ENCODE data around the gene WDR33. TPM values are rescaled to one million over a fixed set of nuclear protein-coding genes. Genes with fewer than 3 reads are reported as not detected.
A peak's percentile ranks its signal among the peaks of the same experiment; 100 is the strongest.

WDR33 gene
- polyA plus RNA-seq, 4 donors, result 11.0 to 41.6 (median 13.8) TPM

GRCh38 chr2:127655209-127656073, 155.5 kb downstream of the WDR33 start:
- FAIRE-seq (no peak), DNase-seq (no peak)
- H3K27ac ChIP-seq (ENCODE audit: low read depth in 1 of 3, low read length in 2 of 3), result no peak overlapping the region
- WGBS, 3 donors, result 89% methylated on average over 16 of the region's 16 CpGs
- H3K4me1 ChIP-seq (ENCODE audit: control insufficient read depth in 3 of 3, insufficient read depth in 2 of 3, low read depth in 1 of 3, low read length in 2 of 3), result no peaks in the 10 kb centered on the region
- H3K9me3 ChIP-seq (ENCODE audit: control insufficient read depth in 2 of 2, insufficient read depth in 1 of 2, low read depth in 1 of 2, low read length in 1 of 2), result no peaks in the 10 kb centered on the region
- H3K36me3 ChIP-seq (ENCODE audit: control insufficient read depth in 3 of 3, insufficient read depth in 2 of 3, low read depth in 1 of 3, low read length in 3 of 3), result peaks cover 0 to 6% (median 0%) of the 10 kb centered on the region in 3 donors
- H3K4me3 ChIP-seq (ENCODE audit: low read depth in 1 of 3, low read length in 3 of 3), result no peak overlapping the region
- H3K27me3 ChIP-seq (ENCODE audit: control insufficient read depth in 3 of 3, insufficient read depth in 3 of 3, low read length in 3 of 3), result no peaks in the 10 kb centered on the region

GRCh38 chr2:127654838-127655175, 156.2 kb downstream of the WDR33 start:
- no peak overlapping the region for H3K4me3 ChIP-seq (ENCODE audit: low read depth in 1 of 3, low read length in 3 of 3)
- FAIRE-seq (no peak), DNase-seq (no peak)
- WGBS, 3 donors, result 89 to 91% (median 90%) methylated on average over 8 of the region's 8 CpGs
- peaks cover 0 to 7% (median 0%) of the 10 kb centered on the region in 3 donors for H3K36me3 ChIP-seq (ENCODE audit: control insufficient read depth in 3 of 3, insufficient read depth in 2 of 3, low read depth in 1 of 3, low read length in 3 of 3)
- H3K4me1 ChIP-seq (ENCODE audit: control insufficient read depth in 3 of 3, insufficient read depth in 2 of 3, low read depth in 1 of 3, low read length in 2 of 3), result no peaks in the 10 kb centered on the region
- no peak overlapping the region for H3K27ac ChIP-seq (ENCODE audit: low read depth in 1 of 3, low read length in 2 of 3)
- H3K27me3 ChIP-seq (ENCODE audit: control insufficient read depth in 3 of 3, insufficient read depth in 3 of 3, low read length in 3 of 3), result no peaks in the 10 kb centered on the region
- no peaks in the 10 kb centered on the region for H3K9me3 ChIP-seq (ENCODE audit: control insufficient read depth in 2 of 2, insufficient read depth in 1 of 2, low read depth in 1 of 2, low read length in 1 of 2)

GRCh38 chr2:127654084-127654837, 156.7 kb downstream of the WDR33 start:
- peaks cover 0 to 7% (median 0%) of the 10 kb centered on the region in 3 donors for H3K36me3 ChIP-seq (ENCODE audit: control insufficient read depth in 3 of 3, insufficient read depth in 2 of 3, low read depth in 1 of 3, low read length in 3 of 3)
- no peak for FAIRE-seq
- H3K4me3 ChIP-seq (ENCODE audit: low read depth in 1 of 3, low read length in 3 of 3), result no peak overlapping the region
- no peak overlapping the region for H3K27ac ChIP-seq (ENCODE audit: low read depth in 1 of 3, low read length in 2 of 3)
- DNase-seq, result no peak
- no peaks in the 10 kb centered on the region for H3K4me1 ChIP-seq (ENCODE audit: control insufficient read depth in 3 of 3, insufficient read depth in 2 of 3, low read depth in 1 of 3, low read length in 2 of 3)
- H3K27me3 ChIP-seq (ENCODE audit: control insufficient read depth in 3 of 3, insufficient read depth in 3 of 3, low read length in 3 of 3), result no peaks in the 10 kb centered on the region
- WGBS, 3 donors, result 87 to 92% (median 90%) methylated on average over 23 to 24 of the region's 24 CpGs
- no peaks in the 10 kb centered on the region for H3K9me3 ChIP-seq (ENCODE audit: control insufficient read depth in 2 of 2, insufficient read depth in 1 of 2, low read depth in 1 of 2, low read length in 1 of 2)

- no peak overlapping the region for H3K27ac ChIP-seq (ENCODE audit: low read depth in 1 of 3, low read length in 2 of 3)
Measured at GRCh38 chr2:127653421-127654083, 157.4 kb downstream of the WDR33 start.

GRCh38 chr2:127652786-127653357, 158.1 kb downstream of the WDR33 start:
- no peaks in the 10 kb centered on the region for H3K27me3 ChIP-seq (ENCODE audit: control insufficient read depth in 3 of 3, insufficient read depth in 3 of 3, low read length in 3 of 3)
- no peak overlapping the region for H3K4me3 ChIP-seq (ENCODE audit: low read depth in 1 of 3, low read length in 3 of 3)
- FAIRE-seq (no peak), DNase-seq (no peak)
- no peaks in the 10 kb centered on the region for H3K9me3 ChIP-seq (ENCODE audit: control insufficient read depth in 2 of 2, insufficient read depth in 1 of 2, low read depth in 1 of 2, low read length in 1 of 2)
- no peaks in the 10 kb centered on the region for H3K4me1 ChIP-seq (ENCODE audit: control insufficient read depth in 3 of 3, insufficient read depth in 2 of 3, low read depth in 1 of 3, low read length in 2 of 3)
- 78 to 82% (median 82%) methylated on average over 25 of the region's 25 CpGs for WGBS, 3 donors
- H3K36me3 ChIP-seq (ENCODE audit: control insufficient read depth in 3 of 3, insufficient read depth in 2 of 3, low read depth in 1 of 3, low read length in 3 of 3), result peaks cover 0 to 7% (median 0%) of the 10 kb centered on the region in 3 donors
- no peak overlapping the region for H3K27ac ChIP-seq (ENCODE audit: low read depth in 1 of 3, low read length in 2 of 3)

More at GRCh38 chr2:127653421-127654083, 157.4 kb downstream of the WDR33 start:
- Histone ChIP-seq H3K36me3 (ENCODE audit: control insufficient read depth in 3 of 3, insufficient read depth in 2 of 3, low read depth in 1 of 3, low read length in 3 of 3) (peaks cover 0 to 7% (median 0%) of the 10 kb centered on the region in 3 donors), H3K4me3 (ENCODE audit: low read depth in 1 of 3, low read length in 3 of 3) (no peak overlapping the region), H3K9me3 (ENCODE audit: control insufficient read depth in 2 of 2, insufficient read depth in 1 of 2, low read depth in 1 of 2, low read length in 1 of 2) (no peaks in the 10 kb centered on the region), H3K4me1 (ENCODE audit: control insufficient read depth in 3 of 3, insufficient read depth in 2 of 3, low read depth in 1 of 3, low read length in 2 of 3) (no peaks in the 10 kb centered on the region), H3K27me3 (ENCODE audit: control insufficient read depth in 3 of 3, insufficient read depth in 3 of 3, low read length in 3 of 3) (no peaks in the 10 kb centered on the region)
- WGBS, 3 donors, result 62 to 76% (median 73%) methylated on average over 16 of the region's 16 CpGs
- FAIRE-seq (no peak), DNase-seq (no peak)

- Histone ChIP-seq H3K27me3 (ENCODE audit: control insufficient read depth in 3 of 3, insufficient read depth in 3 of 3, low read length in 3 of 3) (no peaks in the 10 kb centered on the region), H3K9me3 (ENCODE audit: control insufficient read depth in 2 of 2, insufficient read depth in 1 of 2, low read depth in 1 of 2, low read length in 1 of 2) (no peaks in the 10 kb centered on the region), H3K4me1 (ENCODE audit: control insufficient read depth in 3 of 3, insufficient read depth in 2 of 3, low read depth in 1 of 3, low read length in 2 of 3) (no peaks in the 10 kb centered on the region), H3K27ac (ENCODE audit: low read depth in 1 of 3, low read length in 2 of 3) (peak overlapping the region in 1 of 3 donors; percentile 18), H3K36me3 (ENCODE audit: control insufficient read depth in 3 of 3, insufficient read depth in 2 of 3, low read depth in 1 of 3, low read length in 3 of 3) (peaks cover 0 to 7% (median 0%) of the 10 kb centered on the region in 3 donors), H3K4me3 (ENCODE audit: low read depth in 1 of 3, low read length in 3 of 3) (no peak overlapping the region)
- 73 to 78% (median 77%) methylated on average over 14 of the region's 14 CpGs for WGBS, 3 donors
- DNase-seq (no peak), FAIRE-seq (no peak)
Measured at GRCh38 chr2:127651971-127652550, 158.9 kb downstream of the WDR33 start.

- no peak for FAIRE-seq
Measured at GRCh38 chr2:127651381-127651809, 159.6 kb downstream of the WDR33 start.

More at GRCh38 chr2:127651381-127651809, 159.6 kb downstream of the WDR33 start:
- Histone ChIP-seq H3K4me3 (ENCODE audit: low read depth in 1 of 3, low read length in 3 of 3) (no peak overlapping the region), H3K9me3 (ENCODE audit: control insufficient read depth in 2 of 2, insufficient read depth in 1 of 2, low read depth in 1 of 2, low read length in 1 of 2) (no peaks in the 10 kb centered on the region), H3K27ac (ENCODE audit: low read depth in 1 of 3, low read length in 2 of 3) (peak overlapping the region in 2 of 3 donors; percentile 10 to 18), H3K36me3 (ENCODE audit: control insufficient read depth in 3 of 3, insufficient read depth in 2 of 3, low read depth in 1 of 3, low read length in 3 of 3) (peaks cover 0 to 7% (median 0%) of the 10 kb centered on the region in 3 donors), H3K4me1 (ENCODE audit: control insufficient read depth in 3 of 3, insufficient read depth in 2 of 3, low read depth in 1 of 3, low read length in 2 of 3) (no peaks in the 10 kb centered on the region), H3K27me3 (ENCODE audit: control insufficient read depth in 3 of 3, insufficient read depth in 3 of 3, low read length in 3 of 3) (no peaks in the 10 kb centered on the region)
- no peak for DNase-seq
- 88 to 93% (median 92%) methylated on average over 29 of the region's 29 CpGs for WGBS, 3 donors

Measured in small intestine (tissue), 7 donors.